Measurements from ENCODE around the gene GGTLC3. TPM values are rescaled to one million over a fixed set of nuclear protein-coding genes. Genes with fewer than 3 reads are reported as not detected.

Gene GGTLC3
- total RNA-seq, 2 donors from 2014 or later: not detected

Other genes with a start within 250 kb of the GGTLC3 start
- gene TMEM191B, start 9.6 kb upstream of the GGTLC3 start, total RNA-seq: 1 to 10 TPM in 1 of 2 donors, under 1 TPM in 1; 0.67 to 1.9 TPM
- under 1 TPM; 0.50 to 0.83 TPM for gene RIMBP3, start 93.8 kb upstream of the GGTLC3 start, total RNA-seq

Measured in activated T-cell treated with anti-CD3 and anti-CD28 coated beads, Interleukin-2, amount 50 U/mL, for 72 hours (primary cell).